Mesendoderm (in vitro differentiated cells): ENCODE measurements around the gene TIFAB.

Experiments
- DNase-seq: peaks from one replicate; pipeline ENCODE4 v3.0.0; 2013
- H2AK5ac ChIP-seq: 2 replicates; pipeline ENCODE4 v1.6.1; 2013; ENCODE audit warnings: low read length, inconsistent platforms
- H2BK120ac ChIP-seq: 2 replicates; pipeline ENCODE4 v1.6.1; 2013; ENCODE audit warnings: low read depth, mild to moderate bottlenecking, low read length, moderate library complexity, mixed read lengths
- H2BK15ac ChIP-seq: replicated peaks from 2 replicates; pipeline ENCODE4 v1.6.1; 2013; ENCODE audit warnings: low read depth, mild to moderate bottlenecking, moderate library complexity
- H2BK5ac ChIP-seq: 2 replicates; pipeline ENCODE4 v1.6.1; 2013; ENCODE audit warnings: low read length, inconsistent platforms
- H3K18ac ChIP-seq: 2 replicates; pipeline ENCODE4 v1.6.1; 2013; ENCODE audit warnings: mild to moderate bottlenecking, low read length, mixed read lengths
- H3K23ac ChIP-seq: one replicate; pipeline ENCODE4 v1.6.1; 2013; ENCODE audit warnings: low read length
- H3K27ac ChIP-seq: 2 replicates; pipeline ENCODE4 v1.5.1; 2013; ENCODE audit warnings: low read depth, mild to moderate bottlenecking, inconsistent platforms, low read length, moderate library complexity
- H3K27me3 ChIP-seq: 2 replicates; pipeline ENCODE4 v1.6.1; 2013; ENCODE audit warnings: low read length, control low read depth, mild to moderate bottlenecking, inconsistent platforms; ENCODE audit not compliant: insufficient read depth, poor library complexity
- H3K36me3 ChIP-seq: 2 replicates; pipeline ENCODE4 v1.6.1; 2013; ENCODE audit warnings: low read length, inconsistent platforms; ENCODE audit not compliant: control insufficient read depth, insufficient read depth
- H3K4ac ChIP-seq: one replicate; pipeline ENCODE4 v1.6.1; 2013; ENCODE audit warnings: low read depth, mild to moderate bottlenecking, low read length, moderate library complexity
- H3K4me1 ChIP-seq: 2 replicates; pipeline ENCODE4 v1.6.1; 2013; ENCODE audit warnings: low read depth, low read length, inconsistent platforms; ENCODE audit not compliant: control insufficient read depth
- H3K4me2 ChIP-seq: 2 replicates; pipeline ENCODE4 v1.6.1; 2013; ENCODE audit warnings: low read length
- H3K4me3 ChIP-seq: 2 replicates; pipeline ENCODE4 v1.5.1; 2013; ENCODE audit warnings: mild to moderate bottlenecking, low read length
- H3K56ac ChIP-seq: one replicate; pipeline ENCODE4 v1.6.1; 2013; ENCODE audit warnings: low read length
- H3K79me1 ChIP-seq: 2 replicates; pipeline ENCODE4 v1.6.1; 2013; ENCODE audit warnings: low read length, inconsistent platforms
- H3K79me2 ChIP-seq: 2 replicates; pipeline ENCODE4 v1.6.1; 2013; ENCODE audit warnings: mild to moderate bottlenecking, low read length; ENCODE audit not compliant: control insufficient read depth, insufficient read depth
- H3K9ac ChIP-seq: 2 replicates; pipeline ENCODE4 v1.6.1; 2013; ENCODE audit warnings: low read length, inconsistent platforms
- H4K5ac ChIP-seq: one replicate; pipeline ENCODE4 v1.6.1; 2013; ENCODE audit warnings: low read length
- H4K8ac ChIP-seq: one replicate; pipeline ENCODE4 v1.6.1; 2013; ENCODE audit warnings: low read depth, mild to moderate bottlenecking, control low read depth, low read length, moderate library complexity
- WGBS: extraction: QIAGEN DNeasy Blood & Tissue Kit; methylation state at CpG from one replicate; pipeline ENCODE4 v1.1.7; 2013; ENCODE audit warnings: low lambda C conversion rate, missing lambda C conversion rate; ENCODE audit not compliant: insufficient coverage; ENCODE audit errors: extremely low coverage; 5-methylcytosine and 5-hydroxymethylcytosine counted together

Gene TIFAB

DNA sequence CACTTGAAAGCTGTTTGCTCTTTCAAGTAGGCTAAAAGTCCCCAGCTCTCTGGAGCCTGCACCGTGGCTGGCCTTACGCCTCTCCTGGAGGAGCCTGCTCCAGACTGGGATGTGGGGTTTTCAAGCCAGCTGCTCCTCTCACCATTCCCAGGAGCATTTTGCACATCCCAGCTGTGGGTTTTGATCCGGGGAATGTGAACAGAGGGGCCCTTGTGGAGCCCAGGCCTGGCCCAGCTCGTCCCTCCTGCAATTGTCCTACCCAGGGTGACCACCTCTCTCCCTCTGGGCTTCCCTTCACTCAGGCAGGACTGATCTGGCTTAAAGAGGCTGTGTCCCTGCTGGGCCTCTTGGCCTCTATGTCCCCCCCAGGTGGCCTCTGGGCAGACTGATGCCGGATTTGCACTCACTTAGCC lies 32.5 kb upstream of the TIFAB start:
- Histone ChIP-seq H3K79me1 (no peaks in the 10 kb centered on the region), H3K4me2 (no peak overlapping the region), H3K18ac (no peak overlapping the region), H3K27me3 (peaks cover 45% of the 10 kb centered on the region), H3K4me3 (no peak overlapping the region), H3K27ac (no peak overlapping the region), H3K4ac (no peak overlapping the region), H4K8ac (no peak overlapping the region), H2BK120ac (no peak overlapping the region), H3K79me2 (no peaks in the 10 kb centered on the region), H2AK5ac (no peak overlapping the region), H3K36me3 (no peaks in the 10 kb centered on the region), H3K56ac (no peak overlapping the region), H3K23ac (no peak overlapping the region), H2BK5ac (no peak overlapping the region), H3K4me1 (peaks cover 2% of the 10 kb centered on the region), H3K9ac (no peak overlapping the region), H2BK15ac (no peak overlapping the region), H4K5ac (no peak overlapping the region)
- WGBS = no CpG with 5 or more reads among the region's 5 CpGs
- DNase-seq = no peak

DNA sequence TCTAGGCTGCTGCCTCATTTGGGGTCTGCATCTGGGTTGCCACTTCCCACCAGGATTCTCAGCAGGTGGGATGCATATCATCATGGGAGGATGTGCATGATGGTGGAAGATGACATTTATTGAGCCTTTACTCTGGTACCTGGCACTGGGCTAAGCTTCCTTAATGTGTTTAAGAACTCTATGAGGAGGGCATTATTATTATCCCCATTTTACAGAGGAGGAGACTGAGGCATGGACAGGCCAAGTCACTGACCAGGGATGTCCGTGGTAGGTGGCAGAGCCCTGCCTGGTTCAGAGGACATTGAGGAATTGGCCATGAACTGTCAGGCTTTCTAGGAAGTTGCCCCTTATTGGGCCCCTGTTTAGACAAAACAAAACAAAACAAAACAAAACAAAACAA lies 31.1 kb upstream of the TIFAB start:
- H3K4me2 ChIP-seq = no peak overlapping the region
- no peak overlapping the region for H3K18ac ChIP-seq
- H3K79me2 ChIP-seq = no peaks in the 10 kb centered on the region
- no peak overlapping the region for H4K5ac ChIP-seq
- no peak overlapping the region for H3K4me3 ChIP-seq
- peaks cover 35% of the 10 kb centered on the region for H3K27me3 ChIP-seq
- H2AK5ac ChIP-seq = no peak overlapping the region
- no peak overlapping the region for H3K27ac ChIP-seq
- H3K36me3 ChIP-seq = no peaks in the 10 kb centered on the region
- no peaks in the 10 kb centered on the region for H3K79me1 ChIP-seq
- no peak overlapping the region for H2BK5ac ChIP-seq
- peaks cover 6% of the 10 kb centered on the region for H3K4me1 ChIP-seq
- H2BK120ac ChIP-seq = no peak overlapping the region
- DNase-seq = no peak
- H3K56ac ChIP-seq = no peak overlapping the region
- no peak overlapping the region for H4K8ac ChIP-seq
- H3K4ac ChIP-seq = no peak overlapping the region
- no peak overlapping the region for H3K23ac ChIP-seq
- WGBS = no CpG with 5 or more reads among the region's 1 CpG
- no peak overlapping the region for H3K9ac ChIP-seq
- no peak overlapping the region for H2BK15ac ChIP-seq

DNA sequence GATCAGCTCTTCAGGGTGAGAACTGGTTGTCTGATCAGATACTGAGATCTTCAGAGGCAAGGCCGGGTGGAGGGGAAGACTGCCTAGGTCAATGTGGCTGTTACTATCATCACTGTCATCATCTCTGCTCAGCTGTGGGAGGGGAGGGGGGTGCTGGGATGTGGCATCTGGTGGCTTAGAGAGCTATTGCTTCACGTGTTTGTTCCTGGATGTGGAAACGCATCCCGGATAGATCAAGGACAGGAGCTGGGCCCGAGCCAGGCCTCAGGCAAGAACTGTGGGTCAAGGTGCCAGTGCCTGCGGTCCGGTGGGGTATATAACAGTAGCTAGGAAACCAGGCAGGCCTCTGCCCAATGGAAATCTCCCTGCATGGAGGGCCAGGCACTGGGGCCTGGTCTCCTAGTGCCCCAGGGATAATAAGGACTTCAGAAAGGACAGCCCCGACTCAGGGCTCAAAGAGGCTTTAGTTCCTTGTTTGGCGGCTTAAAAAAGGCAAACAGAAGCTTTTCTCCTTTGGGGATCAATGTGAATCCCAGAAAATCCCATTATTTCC lies 30.3 kb upstream of the TIFAB start:
- Histone ChIP-seq H3K27me3 (peaks cover 27% of the 10 kb centered on the region), H3K18ac (no peak overlapping the region), H2AK5ac (no peak overlapping the region), H3K23ac (no peak overlapping the region), H3K4ac (no peak overlapping the region), H2BK15ac (no peak overlapping the region), H4K8ac (no peak overlapping the region), H3K79me1 (no peaks in the 10 kb centered on the region), H3K36me3 (no peaks in the 10 kb centered on the region), H3K4me3 (no peak overlapping the region), H3K9ac (no peak overlapping the region), H2BK120ac (no peak overlapping the region), H4K5ac (no peak overlapping the region), H3K4me1 (peaks cover 12% of the 10 kb centered on the region), H3K4me2 (no peak overlapping the region), H3K79me2 (no peaks in the 10 kb centered on the region), H2BK5ac (no peak overlapping the region), H3K27ac (no peak overlapping the region), H3K56ac (no peak overlapping the region)
- DNase-seq = no peak
- WGBS = no CpG with 5 or more reads among the region's 9 CpGs

DNA sequence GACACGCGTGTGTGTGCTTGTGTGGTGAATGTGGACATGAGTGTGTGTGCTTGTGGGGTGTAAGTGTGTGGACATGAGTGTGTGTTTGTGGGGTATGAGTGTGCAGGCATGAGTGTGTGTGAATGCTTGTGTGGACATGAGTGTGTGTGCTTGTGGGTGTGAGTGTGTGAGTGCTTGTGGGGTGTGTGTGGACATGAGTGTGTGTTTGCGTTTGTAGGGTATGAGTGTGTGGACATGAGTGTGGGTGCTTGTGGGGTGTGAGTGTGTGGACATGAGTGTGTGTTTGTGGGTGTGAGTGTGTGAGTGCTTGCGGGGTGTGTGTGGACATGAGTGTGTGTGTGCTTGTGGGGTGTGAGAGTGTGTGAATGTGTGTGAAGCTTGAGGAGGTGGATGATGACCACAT lies 29.8 kb upstream of the TIFAB start:
- no peak overlapping the region for H2BK15ac ChIP-seq
- no peak overlapping the region for H3K18ac ChIP-seq
- no peak overlapping the region for H3K23ac ChIP-seq
- H3K27me3 ChIP-seq = peaks cover 21% of the 10 kb centered on the region
- H2BK5ac ChIP-seq = no peak overlapping the region
- peak overlapping the region; percentile 59 for H2AK5ac ChIP-seq
- no peak overlapping the region for H3K4me2 ChIP-seq
- no peaks in the 10 kb centered on the region for H3K79me2 ChIP-seq
- H3K4ac ChIP-seq = no peak overlapping the region
- H3K27ac ChIP-seq = no peak overlapping the region
- peaks cover 14% of the 10 kb centered on the region for H3K4me1 ChIP-seq
- DNase-seq = no peak
- no peak overlapping the region for H3K4me3 ChIP-seq
- H3K9ac ChIP-seq = no peak overlapping the region
- WGBS = 100% methylated on average over 1 of the region's 4 CpGs
- no peak overlapping the region for H4K5ac ChIP-seq
- no peak overlapping the region for H4K8ac ChIP-seq
- no peak overlapping the region for H2BK120ac ChIP-seq
- H3K79me1 ChIP-seq = no peaks in the 10 kb centered on the region
- peak overlapping the region; percentile 10 for H3K56ac ChIP-seq
- H3K36me3 ChIP-seq = no peaks in the 10 kb centered on the region

DNA sequence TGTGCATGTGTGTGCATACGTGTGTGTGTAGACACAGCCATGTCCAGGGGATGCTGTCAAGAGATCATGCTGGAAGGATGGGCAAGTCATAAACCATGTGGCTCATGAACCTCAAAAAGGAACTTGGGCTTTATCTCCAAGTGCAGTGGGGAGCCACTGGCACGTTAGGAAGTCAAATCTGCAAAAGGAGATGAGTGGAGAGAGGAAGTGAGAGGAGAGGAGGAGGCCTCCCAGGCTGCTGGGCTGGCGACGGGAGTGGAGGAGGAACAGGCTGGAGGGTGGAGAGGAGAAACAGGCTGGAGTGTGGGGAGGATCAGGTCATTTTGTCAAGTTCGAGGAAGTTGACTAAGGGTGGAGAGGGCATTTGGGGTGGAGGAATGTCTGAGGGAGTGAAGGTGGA lies 29.2 kb upstream of the TIFAB start:
- no CpG with 5 or more reads among the region's 5 CpGs for WGBS
- peaks cover 15% of the 10 kb centered on the region for H3K4me1 ChIP-seq
- H4K5ac ChIP-seq = no peak overlapping the region
- H3K23ac ChIP-seq = no peak overlapping the region
- no peak overlapping the region for H2BK15ac ChIP-seq
- H3K56ac ChIP-seq = no peak overlapping the region
- H4K8ac ChIP-seq = no peak overlapping the region
- no peak overlapping the region for H2BK5ac ChIP-seq
- no peaks in the 10 kb centered on the region for H3K79me2 ChIP-seq
- no peak overlapping the region for H3K18ac ChIP-seq
- H3K27me3 ChIP-seq = peaks cover 17% of the 10 kb centered on the region
- no peak for DNase-seq
- H2BK120ac ChIP-seq = no peak overlapping the region
- no peaks in the 10 kb centered on the region for H3K36me3 ChIP-seq
- no peak overlapping the region for H3K4me2 ChIP-seq
- no peak overlapping the region for H3K27ac ChIP-seq
- H3K4me3 ChIP-seq = no peak overlapping the region
- H3K9ac ChIP-seq = no peak overlapping the region
- no peak overlapping the region for H3K4ac ChIP-seq
- H2AK5ac ChIP-seq = no peak overlapping the region
- no peaks in the 10 kb centered on the region for H3K79me1 ChIP-seq

DNA sequence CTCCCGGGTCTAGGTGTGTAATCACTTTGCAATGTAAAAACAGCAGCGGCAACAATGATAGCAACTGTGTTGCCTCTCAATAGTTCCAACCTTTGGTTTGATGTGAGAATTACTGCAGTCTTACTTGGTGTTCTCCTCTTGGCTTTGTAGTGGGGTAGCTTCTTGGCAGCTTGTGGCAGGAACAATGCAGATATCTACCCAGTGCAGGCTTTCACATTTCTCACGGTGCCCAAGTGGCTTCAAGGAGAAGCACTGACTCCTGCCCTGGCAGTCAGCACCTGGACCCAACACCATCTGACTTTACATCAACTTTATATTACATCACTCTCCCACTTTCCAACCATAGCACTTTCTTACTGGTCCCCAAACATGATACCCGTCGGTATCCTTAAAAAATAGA lies 28.4 kb upstream of the TIFAB start:
- H3K4me1 ChIP-seq = peaks cover 17% of the 10 kb centered on the region
- no peak overlapping the region for H3K4ac ChIP-seq
- H2BK15ac ChIP-seq = no peak overlapping the region
- no peaks in the 10 kb centered on the region for H3K79me2 ChIP-seq
- H3K56ac ChIP-seq = no peak overlapping the region
- no peak overlapping the region for H2BK5ac ChIP-seq
- H3K23ac ChIP-seq = no peak overlapping the region
- no peaks in the 10 kb centered on the region for H3K36me3 ChIP-seq
- H4K5ac ChIP-seq = no peak overlapping the region
- WGBS = no CpG with 5 or more reads among the region's 5 CpGs
- peaks cover 9% of the 10 kb centered on the region for H3K27me3 ChIP-seq
- H2BK120ac ChIP-seq = no peak overlapping the region
- no peak overlapping the region for H3K9ac ChIP-seq
- no peak overlapping the region for H3K4me3 ChIP-seq
- H3K4me2 ChIP-seq = no peak overlapping the region
- H3K79me1 ChIP-seq = no peaks in the 10 kb centered on the region
- no peak overlapping the region for H2AK5ac ChIP-seq
- DNase-seq = no peak
- no peak overlapping the region for H3K18ac ChIP-seq
- H4K8ac ChIP-seq = no peak overlapping the region
- H3K27ac ChIP-seq = no peak overlapping the region
